Psoas muscle (tissue), 8 donors: ENCODE measurements around the gene POLR2H. TPM values are rescaled to one million over a fixed set of nuclear protein-coding genes. Genes with fewer than 3 reads are reported as not detected.

Experiments
- ATAC-seq, 4 donors: fragments of 200-7000 bp; cut with Tn5 transposase; one replicate each; pipeline ENCODE4 v1.9.1; 2020; ENCODE audit warnings: moderate library complexity in 3 of 4, mild to moderate bottlenecking in 2 of 4
- DNase-seq, 2 donors: peaks; one replicate each; pipeline ENCODE4 v3.0.0-alpha.2; 2020
- H3K27ac ChIP-seq: fragments of 200-600 bp; one replicate; pipeline ENCODE4 v1.8.0; 2022
- H3K27me3 ChIP-seq, 3 donors: fragments of 200-600 bp in 1 of 3; one replicate each; pipeline versions ENCODE4 v1.6.1 to v1.8.0; 2013 to 2022; ENCODE audit warnings: low read length in 2 of 3, mild to moderate bottlenecking in 2 of 3, moderate library complexity in 1 of 3; ENCODE audit not compliant: insufficient read depth in 3 of 3
- H3K36me3 ChIP-seq, 2 donors: fragments of 200-600 bp in 1 of 2; one replicate each; pipeline versions ENCODE4 v1.6.1 to v1.8.0; 2013 to 2022; ENCODE audit warnings: low read depth in 1 of 2, mild to moderate bottlenecking in 1 of 2, moderate library complexity in 1 of 2; ENCODE audit not compliant: insufficient read depth in 1 of 2
- H3K4me1 ChIP-seq: fragments of 200-600 bp; one replicate; pipeline ENCODE4 v1.8.0; 2022
- H3K4me3 ChIP-seq: fragments of 200-600 bp; one replicate; pipeline ENCODE4 v1.8.0; 2022; ENCODE audit warnings: mild to moderate bottlenecking
- H3K9me3 ChIP-seq: fragments of 200-600 bp; one replicate; pipeline ENCODE4 v1.8.0; 2022
- WGBS, 3 donors: extraction: QIAGEN DNeasy Blood & Tissue Kit; methylation state at CpG; one replicate each; pipeline versions ENCODE4 v1.1.6 to v1.1.7; 2013; 5-methylcytosine and 5-hydroxymethylcytosine counted together
- intact Hi-C, 2 donors: fragments of 100-400 bp; cut with DNase I; formaldehyde crosslinking; loops; one replicate each; pipeline versions ENCODE4 v1.11.0 to v1.14.2; 2022
- polyA plus RNA-seq, 3 donors: library from polyadenylated mRNA; stranded (reverse); fragments of 200-250 nt; gene quantifications; one replicate each; pipeline ENCODE4 v1.2.3, GENCODE V29; 2013
- total RNA-seq, 4 donors: library from RNA; stranded (reverse); fragmentation: NEBNext Ultra II Directional in 2 of 4; extraction: Animal tissue kit (Norgen Biotek cat#: 25700) in 2 of 4; gene quantifications; one replicate each; pipeline versions ENCODE4 v1.2.1 to v1.2.4, GENCODE V29; 2021 to 2023
- TF ChIP-seq, protein P1 (sequence below): fragments of 200-600 bp; IDR thresholded peaks from one replicate; pipeline ENCODE4 v1.8.0; 2022; ENCODE audit warnings: antibody characterized with exemption
- donor health status: healthy with polysubstance abuse.
- donor health status: DM: no; HTN: no; CAD: no; lungs with moderate emphysema.
- donor health status: Bipolar disorder and iron deficiency.
- donor health status: healthy.
- donor health status: DM: yes; HTN: yes; CAD: no.
- donor health status: DM: no; HTN: no; CAD: no.
- donor health status: DM: no; HTN: no; CAD: no.
- donor health status: DM: yes; HTN: yes; CAD: no.

POLR2H gene
- total and polyA plus RNA-seq, 7 donors, result 21.2 to 117 (median 33.2) TPM

DNA sequence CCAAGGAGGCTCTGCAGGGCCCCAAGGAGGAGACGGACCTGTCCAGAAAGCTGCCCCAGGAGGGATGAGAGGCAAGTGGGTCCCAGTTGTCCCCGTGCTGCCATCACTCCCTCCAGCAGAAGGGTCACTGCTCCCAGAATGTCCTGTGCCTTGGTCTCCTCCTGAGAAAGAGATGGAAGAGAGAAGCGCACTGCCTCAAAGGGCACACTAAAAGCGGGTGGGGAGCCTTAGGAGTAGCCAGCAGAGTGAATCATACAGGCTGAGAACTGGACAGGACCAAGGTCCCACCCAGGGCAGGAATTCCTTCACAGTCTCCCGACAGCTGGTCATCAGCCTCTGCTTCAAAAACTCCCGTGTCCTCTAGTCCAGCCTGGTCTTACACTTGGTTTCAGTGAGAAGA lies 11.9 kb downstream of the POLR2H start:
- H3K4me1 ChIP-seq, result peaks cover 19% of the 10 kb centered on the region
- ATAC-seq (no peak), DNase-seq (no peak)
- peaks cover 0 to 5% of the 10 kb centered on the region in 2 donors for H3K36me3 ChIP-seq
- H3K27me3 ChIP-seq, result peaks cover 0 to 10% (median 0%) of the 10 kb centered on the region in 3 donors
- no peaks in the 10 kb centered on the region for H3K9me3 ChIP-seq
- no peak overlapping the region for H3K4me3 ChIP-seq
- TF ChIP-seq, protein P1, sequence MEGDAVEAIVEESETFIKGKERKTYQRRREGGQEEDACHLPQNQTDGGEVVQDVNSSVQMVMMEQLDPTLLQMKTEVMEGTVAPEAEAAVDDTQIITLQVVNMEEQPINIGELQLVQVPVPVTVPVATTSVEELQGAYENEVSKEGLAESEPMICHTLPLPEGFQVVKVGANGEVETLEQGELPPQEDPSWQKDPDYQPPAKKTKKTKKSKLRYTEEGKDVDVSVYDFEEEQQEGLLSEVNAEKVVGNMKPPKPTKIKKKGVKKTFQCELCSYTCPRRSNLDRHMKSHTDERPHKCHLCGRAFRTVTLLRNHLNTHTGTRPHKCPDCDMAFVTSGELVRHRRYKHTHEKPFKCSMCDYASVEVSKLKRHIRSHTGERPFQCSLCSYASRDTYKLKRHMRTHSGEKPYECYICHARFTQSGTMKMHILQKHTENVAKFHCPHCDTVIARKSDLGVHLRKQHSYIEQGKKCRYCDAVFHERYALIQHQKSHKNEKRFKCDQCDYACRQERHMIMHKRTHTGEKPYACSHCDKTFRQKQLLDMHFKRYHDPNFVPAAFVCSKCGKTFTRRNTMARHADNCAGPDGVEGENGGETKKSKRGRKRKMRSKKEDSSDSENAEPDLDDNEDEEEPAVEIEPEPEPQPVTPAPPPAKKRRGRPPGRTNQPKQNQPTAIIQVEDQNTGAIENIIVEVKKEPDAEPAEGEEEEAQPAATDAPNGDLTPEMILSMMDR, result no peak
- intact Hi-C loops, result loop anchor here (2.0 to 10.0 kb wide), 3 partner anchors 91 to 401 kb away; no protein-coding TSS in a partner anchor
- H3K27ac ChIP-seq, result no peak overlapping the region
- 59 to 71% (median 60%) methylated on average over 6 of the region's 6 CpGs for WGBS, 3 donors

DNA sequence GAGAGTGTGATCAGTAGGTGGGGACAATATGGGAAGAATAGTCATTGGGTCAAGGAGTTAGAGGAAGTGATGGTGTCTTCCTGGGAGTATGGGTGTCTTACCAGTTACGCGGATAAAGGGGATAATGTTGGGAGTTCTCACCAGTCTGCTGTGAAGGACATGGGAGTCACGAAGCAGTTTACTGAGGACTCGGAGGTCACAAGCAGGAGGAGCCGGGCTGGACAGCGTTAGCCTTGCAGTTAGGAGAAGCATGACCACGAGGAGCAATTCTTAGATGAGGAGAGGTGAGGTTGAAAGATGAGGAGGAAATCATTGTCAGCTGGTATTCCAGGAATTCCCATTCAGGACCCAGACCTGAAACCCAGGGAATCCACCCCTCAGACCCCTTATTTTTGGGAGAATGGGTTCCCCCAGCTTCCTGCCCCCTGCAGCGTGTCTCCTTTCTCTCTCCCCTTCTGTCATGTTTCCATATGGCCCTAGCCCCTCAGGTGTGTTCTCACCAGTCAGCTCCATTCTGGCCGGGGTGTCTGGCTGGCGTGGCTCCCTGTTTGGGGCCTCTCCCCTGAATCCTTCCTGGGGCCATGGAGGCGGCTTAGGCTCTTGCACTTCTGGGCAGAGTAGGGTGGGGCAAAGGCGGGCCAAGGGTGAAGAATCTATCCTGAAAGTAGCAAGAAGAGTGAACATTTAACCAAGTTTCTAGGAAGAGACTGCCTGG lies 14.4 kb downstream of the POLR2H start:
- H3K9me3 ChIP-seq, result no peaks in the 10 kb centered on the region
- intact Hi-C loops, result loop anchor here in 1 of 2 donors (10.0 kb wide), 1 partner anchor 399 kb away; no protein-coding TSS in a partner anchor
- peaks cover 0 to 21% (median 0%) of the 10 kb centered on the region in 3 donors for H3K27me3 ChIP-seq
- no peak for ATAC-seq
- TF ChIP-seq, protein P1, result no peak
- H3K27ac ChIP-seq, result no peak overlapping the region
- no peaks in the 10 kb centered on the region for H3K36me3 ChIP-seq
- no peak overlapping the region for H3K4me3 ChIP-seq
- peaks cover 9% of the 10 kb centered on the region for H3K4me1 ChIP-seq
- WGBS, 3 donors, result 89 to 91% (median 90%) methylated on average over 12 of the region's 12 CpGs
- DNase-seq, result no peak

DNA sequence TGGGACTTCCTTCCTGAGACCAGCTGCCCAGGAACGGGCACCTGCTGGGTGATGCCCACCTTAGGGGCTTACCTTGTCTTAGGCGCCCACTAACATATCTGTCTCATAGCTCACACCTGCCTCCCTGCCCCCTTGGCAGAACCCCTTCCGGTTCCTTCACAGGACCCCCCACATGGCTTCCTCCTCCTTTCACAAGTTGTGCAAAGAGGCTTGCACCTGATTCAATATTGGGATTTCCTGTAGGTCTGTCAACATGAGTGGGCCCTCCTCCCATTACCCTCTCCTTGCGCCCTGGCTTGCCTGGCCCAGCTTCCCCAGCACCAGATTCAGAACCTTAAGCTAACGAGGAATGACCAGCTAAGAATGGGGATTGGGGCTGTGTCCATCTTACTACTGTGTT lies 15.9 kb downstream of the POLR2H start:
- DNase-seq (no peak), ATAC-seq (no peak)
- 80 to 89% (median 87%) methylated on average over 5 of the region's 5 CpGs for WGBS, 3 donors
- H3K4me1 ChIP-seq, result peaks cover 10% of the 10 kb centered on the region
- H3K27ac ChIP-seq, result peak overlapping the region; percentile 77
- H3K4me3 ChIP-seq, result peak overlapping the region; percentile 57
- intact Hi-C loops, result loop anchor here in 1 of 2 donors (10.0 kb wide), 1 partner anchor 397 kb away; no protein-coding TSS in a partner anchor
- no peaks in the 10 kb centered on the region for H3K9me3 ChIP-seq
- H3K36me3 ChIP-seq, result no peaks in the 10 kb centered on the region
- TF ChIP-seq, protein P1, result no peak
- H3K27me3 ChIP-seq, result peaks cover 0 to 32% (median 0%) of the 10 kb centered on the region in 3 donors

DNA sequence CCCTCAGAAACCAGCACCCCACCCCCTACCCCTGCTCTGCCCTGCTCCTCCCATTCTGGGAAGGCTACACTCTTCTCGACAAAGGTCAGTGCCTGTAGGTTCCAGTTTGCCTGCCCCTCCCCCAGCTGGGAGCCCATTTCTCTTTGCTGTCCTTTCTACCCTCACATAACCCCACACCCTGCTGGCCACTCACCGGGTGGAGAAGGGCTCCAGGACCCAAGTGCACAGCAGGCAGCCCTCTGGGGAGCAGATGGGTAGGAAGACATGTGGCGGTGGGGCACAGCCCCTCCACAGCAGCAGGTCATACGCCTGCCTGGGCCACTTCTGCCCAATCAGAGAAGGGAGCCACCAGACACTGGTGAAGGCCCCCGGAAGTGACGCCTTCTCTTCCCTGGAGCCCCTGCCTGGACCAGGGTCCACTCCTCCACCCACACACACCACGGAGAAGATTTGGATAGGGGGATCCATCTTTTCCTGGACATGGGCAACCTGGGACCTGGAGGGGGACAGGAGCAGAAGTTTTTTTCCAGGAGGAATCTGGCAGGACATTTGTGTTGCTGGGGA lies 16.5 kb downstream of the POLR2H start, which contains the start of gene THPO:
THPO (minus strand) TSS at position 326 of the 564 bp plus-strand sequence. CDS start 1,948 bp downstream, outside the sequence.
- Histone ChIP-seq H3K4me1 (peaks cover 10% of the 10 kb centered on the region), H3K36me3 (no peaks in the 10 kb centered on the region), H3K27me3 (peaks cover 0 to 32% (median 0%) of the 10 kb centered on the region in 3 donors), H3K27ac (peak within 1 kb of the TSS; percentile 77), H3K9me3 (no peaks in the 10 kb centered on the region), H3K4me3 (peak within 1 kb of the TSS; percentile 57)
- 52 to 56% (median 53%) methylated on average over 7 of the region's 7 CpGs for WGBS, 3 donors
- DNase-seq (peak in 1 of 2 donors; percentile 47), ATAC-seq (peak; percentile 45 to 75 (median 68))
- TF ChIP-seq, protein P1, result no peak
- intact Hi-C loops, result loop anchor here in 1 of 2 donors (10.0 kb wide), 1 partner anchor 397 kb away; no protein-coding TSS in a partner anchor
